K562 (cell line): ENCODE measurements around the gene SIGLEC6. TPM values are rescaled to one million over a fixed set of nuclear protein-coding genes. Genes with fewer than 3 reads are reported as not detected.

ENCODE experiments used
- EGR1 ChIP-seq: fragments of 450-650 bp; conservative IDR thresholded peaks from 2 replicates; pipeline ENCODE4 v1.6.1; 2017; ENCODE audit warnings: mild to moderate bottlenecking
- ETV6 ChIP-seq, 3 experiments: fragments of 150-350 bp in 1 of 3; sonication (generic) in 1 of 3; formaldehyde crosslinking in 1 of 3; IDR thresholded peaks; 2 replicates each; pipeline versions ENCODE4 v1.6.1 to v1.8.0; 2014 to 2022; ENCODE audit warnings: borderline replicate concordance in 2 of 3, low read depth in 2 of 3, antibody characterized with exemption in 1 of 3, low read length in 1 of 3, mild to moderate bottlenecking in 1 of 3, missing genetic modification reagents in 1 of 3
- KDM1A ChIP-seq, 2 experiments: fragments of 450-650 bp; IDR thresholded peaks; 2 replicates each; pipeline ENCODE4 v1.6.1; 2016; ENCODE audit warnings: mild to moderate bottlenecking in 2 of 2
- MCM7 ChIP-seq, 2 experiments: fragments of 450-650 bp; IDR thresholded peaks; 2 replicates each; pipeline ENCODE4 v1.6.1; 2016 to 2018
- ZFP36 ChIP-seq: fragments of 150-350 bp; IDR thresholded peaks from 2 replicates; pipeline ENCODE4 v1.6.1; 2018; ENCODE audit warnings: low read length, low read depth; ENCODE audit not compliant: partially characterized antibody
- polyA plus RNA-seq, 8 experiments: library from polyadenylated mRNA; depleted of rRNA in 4 of 8; stranded (reverse) in 5 of 8; unstranded in 3 of 8; fragments of >200 nt; fragmentation: Nextera tagmentation in 2 of 8; fragmentation: Illumina TruSeq in 1 of 8; extraction: Ambion mirVana in 2 of 8; extraction: Trizol in 1 of 8; gene quantifications; 2 replicates each; pipeline versions ENCODE4 v1.2.1 to v1.2.3, GENCODE V29; 2011 to 2014; ENCODE audit warnings: inconsistent platforms in 1 of 8, missing spikeins in 1 of 8
- small RNA-seq: library from RNA; depleted of rRNA; stranded (forward); fragments of <200 nt; gene quantifications from one replicate; pipeline ENCODE3, GENCODE V24; 2014
- total RNA-seq, 7 experiments: library from RNA; depleted of rRNA in 6 of 7; stranded (reverse); fragments of >200 nt in 6 of 7; fragmentation: Illumina TruSeq in 2 of 7; extraction: Trizol in 2 of 7; gene quantifications; 2 replicates each; pipeline versions ENCODE4 v1.2.1 to v1.2.3, GENCODE V29; 2011 to 2021; ENCODE audit warnings: low replicate concordance in 1 of 7
- TF ChIP-seq, protein P1 (sequence below): fragments of 450-650 bp; formaldehyde crosslinking; IDR thresholded peaks from 2 replicates; pipeline ENCODE4 v1.4.0; 2022; ENCODE audit warnings: mild to moderate bottlenecking, moderate library complexity

Gene SIGLEC6
- total and polyA plus RNA-seq, 9 of the 15 experiments (the other 6 are each of a cell fraction or from before 2014, with no cell fraction given): 0.03 to 17.5 (median 0.71) TPM

DNA sequence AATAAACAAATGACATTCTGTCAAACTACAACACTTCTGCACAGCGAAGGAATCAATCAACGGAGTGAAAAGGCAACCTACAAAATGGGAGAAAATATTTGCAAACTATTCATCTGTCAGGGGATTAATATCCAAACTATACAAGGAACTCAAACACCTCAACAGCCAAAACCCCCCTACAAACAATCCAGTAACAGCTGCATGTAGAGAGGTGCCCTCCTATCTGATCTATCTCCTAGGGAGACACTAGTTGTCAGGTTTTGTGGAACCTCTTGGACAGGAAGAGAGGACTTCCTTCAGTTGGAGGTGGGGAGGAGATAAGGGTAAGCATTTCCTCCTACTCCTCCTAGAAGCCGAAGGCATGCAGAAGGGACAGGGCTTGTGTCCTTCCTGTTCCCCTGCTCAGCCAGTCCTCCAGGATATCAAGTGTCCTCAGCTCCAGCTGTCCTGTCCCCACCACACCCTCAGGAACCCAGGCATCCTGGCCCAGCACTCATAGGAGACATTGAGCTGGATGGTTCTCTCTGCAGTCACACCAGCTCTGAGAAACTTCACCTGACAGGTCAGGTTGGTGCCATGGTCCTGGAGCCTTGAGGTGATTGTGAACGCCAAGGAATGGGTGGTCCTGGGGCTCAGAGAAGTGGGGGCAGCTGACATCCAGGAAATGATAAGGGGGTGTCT, 63.5 kb downstream of the SIGLEC6 start (continued):
- TF ChIP-seq ETV6 (IDR thresholded peaks at IDR 0.05; ENCODE audit: borderline replicate concordance in 1 of 2, low read depth in 2 of 2, low read length in 1 of 2) (peak; percentile 96 to 98), ETV6 (CRISPR knock-in tag; IDR thresholded peaks at IDR 0.05; ENCODE audit: borderline replicate concordance) (no peak), ZFP36 (peak; percentile 47), MCM7 (IDR thresholded peaks at IDR 0.05) (peak in 1 of 2 experiments; percentile 11; a peak in 1 of 4 replicates), KDM1A (IDR thresholded peaks at IDR 0.05) (peak; percentile 42 to 56; a peak in 1 of 4 replicates), EGR1 (peak; percentile 34)
- TF ChIP-seq, protein P1, sequence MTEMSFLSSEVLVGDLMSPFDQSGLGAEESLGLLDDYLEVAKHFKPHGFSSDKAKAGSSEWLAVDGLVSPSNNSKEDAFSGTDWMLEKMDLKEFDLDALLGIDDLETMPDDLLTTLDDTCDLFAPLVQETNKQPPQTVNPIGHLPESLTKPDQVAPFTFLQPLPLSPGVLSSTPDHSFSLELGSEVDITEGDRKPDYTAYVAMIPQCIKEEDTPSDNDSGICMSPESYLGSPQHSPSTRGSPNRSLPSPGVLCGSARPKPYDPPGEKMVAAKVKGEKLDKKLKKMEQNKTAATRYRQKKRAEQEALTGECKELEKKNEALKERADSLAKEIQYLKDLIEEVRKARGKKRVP: no peak

Small RNA genes lying within 50 kb of the gene (small RNA-seq; reads per million reads assigned to genes)
- gene AC020914.3: not detected

Other genes starting within 250 kb of the SIGLEC6 start
Only the 7 nearest of the 18 such genes appear.
- 0.57 and 1.1 TPM in 2 replicates for gene SIGLEC10, start 114.0 kb downstream of the SIGLEC6 start, total RNA-seq (2014; rRNA removed)
- gene SIGLEC10, start 114.0 kb downstream of the SIGLEC6 start, total RNA-seq (2014; rRNA removed; fragmentation: Illumina TruSeq; extraction: Trizol): 0.26 and 0.33 TPM in 2 replicates
- gene SIGLEC10, start 114.0 kb downstream of the SIGLEC6 start, total RNA-seq (2015; rRNA removed; fragmentation: Illumina TruSeq; extraction: Trizol): 1.8 and 2.2 TPM in 2 replicates
- gene SIGLEC10, start 114.0 kb downstream of the SIGLEC6 start, total RNA-seq (2021): 0.58 and 0.95 TPM in 2 replicates
- gene SIGLEC10, start 114.0 kb downstream of the SIGLEC6 start, polyA plus RNA-seq (2011; rRNA removed): 0.39 and 1.2 TPM in 2 replicates
- gene SIGLEC10, start 114.0 kb downstream of the SIGLEC6 start, polyA plus RNA-seq (2014; fragmentation: Illumina TruSeq; extraction: Trizol): 0.78 and 0.82 TPM in 2 replicates
- gene SIGLEC10, start 114.0 kb downstream of the SIGLEC6 start, polyA plus RNA-seq (2014; fragmentation: Nextera tagmentation; extraction: Ambion mirVana): under 1 TPM; 0.10 TPM
- 0.97 and 1.3 TPM in 2 replicates for gene SIGLEC10, start 114.0 kb downstream of the SIGLEC6 start, polyA plus RNA-seq (2014; rRNA removed)
- gene SIGLEC8, start 73.2 kb downstream of the SIGLEC6 start, total RNA-seq (2014; rRNA removed): 0.45 and 0.59 TPM in 2 replicates
- 0.22 and 0.29 TPM in 2 replicates for gene SIGLEC8, start 73.2 kb downstream of the SIGLEC6 start, total RNA-seq (2014; rRNA removed; fragmentation: Illumina TruSeq; extraction: Trizol)
- 0.45 and 0.65 TPM in 2 replicates for gene SIGLEC8, start 73.2 kb downstream of the SIGLEC6 start, total RNA-seq (2015; rRNA removed; fragmentation: Illumina TruSeq; extraction: Trizol)
- 0.44 and 0.49 TPM in 2 replicates for gene SIGLEC8, start 73.2 kb downstream of the SIGLEC6 start, total RNA-seq (2021)
- 0.61 and 0.76 TPM in 2 replicates for gene SIGLEC8, start 73.2 kb downstream of the SIGLEC6 start, polyA plus RNA-seq (2011; rRNA removed)
- 0.39 and 0.44 TPM in 2 replicates for gene SIGLEC8, start 73.2 kb downstream of the SIGLEC6 start, polyA plus RNA-seq (2014; fragmentation: Illumina TruSeq; extraction: Trizol)
- gene SIGLEC8, start 73.2 kb downstream of the SIGLEC6 start, polyA plus RNA-seq (2014; fragmentation: Nextera tagmentation; extraction: Ambion mirVana): under 1 TPM; 0.04 to 0.07 TPM
- gene SIGLEC8, start 73.2 kb downstream of the SIGLEC6 start, polyA plus RNA-seq (2014; rRNA removed): 0.19 and 0.25 TPM in 2 replicates
- 0.09 and 0.16 TPM in 2 replicates for gene CEACAM18, start 53.1 kb downstream of the SIGLEC6 start, total RNA-seq (2014; rRNA removed)
- 0.22 TPM in 1 of 2 replicates, not detected in the other for gene CEACAM18, start 53.1 kb downstream of the SIGLEC6 start, total RNA-seq (2014; rRNA removed; fragmentation: Illumina TruSeq; extraction: Trizol)
- gene CEACAM18, start 53.1 kb downstream of the SIGLEC6 start, total RNA-seq (2015; rRNA removed; fragmentation: Illumina TruSeq; extraction: Trizol): 0.18 and 0.23 TPM in 2 replicates
- gene CEACAM18, start 53.1 kb downstream of the SIGLEC6 start, total RNA-seq (2021): 0.16 and 0.24 TPM in 2 replicates
- gene CEACAM18, start 53.1 kb downstream of the SIGLEC6 start, polyA plus RNA-seq (2011; rRNA removed): 0.07 and 0.11 TPM in 2 replicates
- not detected in 2 replicates for gene CEACAM18, start 53.1 kb downstream of the SIGLEC6 start, polyA plus RNA-seq (2014; fragmentation: Illumina TruSeq; extraction: Trizol)
- under 1 TPM in 1 of 2 experiments, not detected in 1; 0.08 TPM for gene CEACAM18, start 53.1 kb downstream of the SIGLEC6 start, polyA plus RNA-seq (2014; fragmentation: Nextera tagmentation; extraction: Ambion mirVana)
- not detected in 2 replicates for gene CEACAM18, start 53.1 kb downstream of the SIGLEC6 start, polyA plus RNA-seq (2014; rRNA removed)
- gene SIGLEC12, start 29.9 kb downstream of the SIGLEC6 start, total RNA-seq (2014; rRNA removed): 0.45 and 0.69 TPM in 2 replicates
- gene SIGLEC12, start 29.9 kb downstream of the SIGLEC6 start, total RNA-seq (2014; rRNA removed; fragmentation: Illumina TruSeq; extraction: Trizol): 0.26 and 0.33 TPM in 2 replicates
- gene SIGLEC12, start 29.9 kb downstream of the SIGLEC6 start, total RNA-seq (2015; rRNA removed; fragmentation: Illumina TruSeq; extraction: Trizol): 0.83 and 0.90 TPM in 2 replicates
- 0.69 and 0.83 TPM in 2 replicates for gene SIGLEC12, start 29.9 kb downstream of the SIGLEC6 start, total RNA-seq (2021)
- gene SIGLEC12, start 29.9 kb downstream of the SIGLEC6 start, polyA plus RNA-seq (2011; rRNA removed): 1.3 and 3.1 TPM in 2 replicates
- 0.61 and 1.3 TPM in 2 replicates for gene SIGLEC12, start 29.9 kb downstream of the SIGLEC6 start, polyA plus RNA-seq (2014; fragmentation: Illumina TruSeq; extraction: Trizol)
- under 1 TPM; 0.08 to 0.10 TPM for gene SIGLEC12, start 29.9 kb downstream of the SIGLEC6 start, polyA plus RNA-seq (2014; fragmentation: Nextera tagmentation; extraction: Ambion mirVana)
- 0.54 and 0.85 TPM in 2 replicates for gene SIGLEC12, start 29.9 kb downstream of the SIGLEC6 start, polyA plus RNA-seq (2014; rRNA removed)
- gene ZNF175, start 39.6 kb upstream of the SIGLEC6 start, total RNA-seq (2014; rRNA removed): 5.8 and 6.6 TPM in 2 replicates
- gene ZNF175, start 39.6 kb upstream of the SIGLEC6 start, total RNA-seq (2014; rRNA removed; fragmentation: Illumina TruSeq; extraction: Trizol): 19.0 and 22.1 TPM in 2 replicates
- gene ZNF175, start 39.6 kb upstream of the SIGLEC6 start, total RNA-seq (2015; rRNA removed; fragmentation: Illumina TruSeq; extraction: Trizol): 13.9 and 14.0 TPM in 2 replicates
- gene ZNF175, start 39.6 kb upstream of the SIGLEC6 start, total RNA-seq (2021): 19.5 and 23.7 TPM in 2 replicates
- 37.1 and 37.9 TPM in 2 replicates for gene ZNF175, start 39.6 kb upstream of the SIGLEC6 start, polyA plus RNA-seq (2011; rRNA removed)
- gene ZNF175, start 39.6 kb upstream of the SIGLEC6 start, polyA plus RNA-seq (2014; fragmentation: Illumina TruSeq; extraction: Trizol): 17.5 and 21.4 TPM in 2 replicates
- 1 to 10 TPM; 3.7 to 4.4 TPM for gene ZNF175, start 39.6 kb upstream of the SIGLEC6 start, polyA plus RNA-seq (2014; fragmentation: Nextera tagmentation; extraction: Ambion mirVana)
- gene ZNF175, start 39.6 kb upstream of the SIGLEC6 start, polyA plus RNA-seq (2014; rRNA removed): 11.1 and 12.8 TPM in 2 replicates
- gene SIGLEC5, start 98.7 kb upstream of the SIGLEC6 start, total RNA-seq (2014; rRNA removed): not detected in 2 replicates
- gene SIGLEC5, start 98.7 kb upstream of the SIGLEC6 start, total RNA-seq (2014; rRNA removed; fragmentation: Illumina TruSeq; extraction: Trizol): not detected in 2 replicates
- 0.14 TPM in 1 of 2 replicates, not detected in the other for gene SIGLEC5, start 98.7 kb upstream of the SIGLEC6 start, total RNA-seq (2015; rRNA removed; fragmentation: Illumina TruSeq; extraction: Trizol)
- not detected in 2 replicates for gene SIGLEC5, start 98.7 kb upstream of the SIGLEC6 start, total RNA-seq (2021)
- not detected in 2 replicates for gene SIGLEC5, start 98.7 kb upstream of the SIGLEC6 start, polyA plus RNA-seq (2011; rRNA removed)
- not detected in 2 replicates for gene SIGLEC5, start 98.7 kb upstream of the SIGLEC6 start, polyA plus RNA-seq (2014; fragmentation: Illumina TruSeq; extraction: Trizol)
- gene SIGLEC5, start 98.7 kb upstream of the SIGLEC6 start, polyA plus RNA-seq (2014; fragmentation: Nextera tagmentation; extraction: Ambion mirVana): not detected
- gene SIGLEC5, start 98.7 kb upstream of the SIGLEC6 start, polyA plus RNA-seq (2014; rRNA removed): not detected in 2 replicates
- gene SIGLEC14, start 115.2 kb upstream of the SIGLEC6 start, total RNA-seq (2014; rRNA removed): not detected in 2 replicates
- not detected in 2 replicates for gene SIGLEC14, start 115.2 kb upstream of the SIGLEC6 start, total RNA-seq (2014; rRNA removed; fragmentation: Illumina TruSeq; extraction: Trizol)
- gene SIGLEC14, start 115.2 kb upstream of the SIGLEC6 start, total RNA-seq (2015; rRNA removed; fragmentation: Illumina TruSeq; extraction: Trizol): 0.19 TPM in 1 of 2 replicates, not detected in the other
- gene SIGLEC14, start 115.2 kb upstream of the SIGLEC6 start, total RNA-seq (2021): not detected in 2 replicates
- gene SIGLEC14, start 115.2 kb upstream of the SIGLEC6 start, polyA plus RNA-seq (2011; rRNA removed): not detected in 2 replicates
- gene SIGLEC14, start 115.2 kb upstream of the SIGLEC6 start, polyA plus RNA-seq (2014; fragmentation: Illumina TruSeq; extraction: Trizol): not detected in 2 replicates
- gene SIGLEC14, start 115.2 kb upstream of the SIGLEC6 start, polyA plus RNA-seq (2014; fragmentation: Nextera tagmentation; extraction: Ambion mirVana): not detected
- not detected in 2 replicates for gene SIGLEC14, start 115.2 kb upstream of the SIGLEC6 start, polyA plus RNA-seq (2014; rRNA removed)